GM12801 (cell line): Measurements from ENCODE around the gene RAD54L2.

Experiments
- TF ChIP-seq, protein P1 (sequence below): IDR thresholded peaks from one replicate; pipeline ENCODE4 v1.5.1; 2011; ENCODE audit warnings: control low read depth; ENCODE audit not compliant: insufficient read length; ENCODE audit errors: extremely low read depth

Gene RAD54L2

DNA sequence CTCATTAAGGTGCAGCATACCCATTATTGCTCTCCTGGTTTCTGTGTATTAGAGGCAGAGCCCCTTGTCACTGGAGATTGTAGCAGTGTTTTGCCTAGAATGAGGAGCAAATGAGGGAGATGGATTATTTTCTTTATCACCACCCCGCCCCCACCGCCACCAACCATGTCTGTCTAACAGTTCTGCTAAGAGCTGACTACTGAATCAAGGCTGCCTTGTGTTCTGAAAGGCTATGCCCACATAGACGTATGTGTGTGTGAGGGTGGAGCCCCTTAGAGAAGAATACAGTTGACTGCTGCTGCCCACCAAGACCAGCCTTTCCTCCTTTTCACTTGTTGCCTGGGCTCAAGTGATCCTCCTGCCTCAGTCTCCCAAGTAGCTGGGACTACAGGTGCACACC lies 47.4 kb downstream of the RAD54L2 start:
- TF ChIP-seq, protein P1, sequence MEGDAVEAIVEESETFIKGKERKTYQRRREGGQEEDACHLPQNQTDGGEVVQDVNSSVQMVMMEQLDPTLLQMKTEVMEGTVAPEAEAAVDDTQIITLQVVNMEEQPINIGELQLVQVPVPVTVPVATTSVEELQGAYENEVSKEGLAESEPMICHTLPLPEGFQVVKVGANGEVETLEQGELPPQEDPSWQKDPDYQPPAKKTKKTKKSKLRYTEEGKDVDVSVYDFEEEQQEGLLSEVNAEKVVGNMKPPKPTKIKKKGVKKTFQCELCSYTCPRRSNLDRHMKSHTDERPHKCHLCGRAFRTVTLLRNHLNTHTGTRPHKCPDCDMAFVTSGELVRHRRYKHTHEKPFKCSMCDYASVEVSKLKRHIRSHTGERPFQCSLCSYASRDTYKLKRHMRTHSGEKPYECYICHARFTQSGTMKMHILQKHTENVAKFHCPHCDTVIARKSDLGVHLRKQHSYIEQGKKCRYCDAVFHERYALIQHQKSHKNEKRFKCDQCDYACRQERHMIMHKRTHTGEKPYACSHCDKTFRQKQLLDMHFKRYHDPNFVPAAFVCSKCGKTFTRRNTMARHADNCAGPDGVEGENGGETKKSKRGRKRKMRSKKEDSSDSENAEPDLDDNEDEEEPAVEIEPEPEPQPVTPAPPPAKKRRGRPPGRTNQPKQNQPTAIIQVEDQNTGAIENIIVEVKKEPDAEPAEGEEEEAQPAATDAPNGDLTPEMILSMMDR, result no peak
